ENCODE measurements around the gene ARHGAP27.

The ARHGAP27 gene

GRCh38 chr17:45430738-45431530 is 1.7 kb downstream of the ARHGAP27 start:
- in situ Hi-C loops (cut with HindIII; ENCODE audit: low pct_ligation_motif_present, low sequenced_read_pairs) = no loop called here
- no peak for DNase-seq
- Histone ChIP-seq H3K36me3 (replicated peaks) (no peaks in the 10 kb centered on the region), H3K4me3 (ENCODE audit: low read depth, low read length) (peak overlapping the region; percentile 50), H3K27ac (no peak overlapping the region), H3K27me3 (replicated peaks) (peaks cover 30% of the 10 kb centered on the region)
- no peak for TF ChIP-seq CTCF (IDR thresholded peaks at IDR 0.05; ENCODE audit: low read depth, low read length, missing control alignments)

GRCh38 chr17:45430006-45430737 is 2.5 kb downstream of the ARHGAP27 start:
- in situ Hi-C loops (cut with HindIII; ENCODE audit: low pct_ligation_motif_present, low sequenced_read_pairs) = no loop called here
- H3K4me3 ChIP-seq (ENCODE audit: low read depth, low read length) = peak overlapping the region; percentile 12
- peaks cover 30% of the 10 kb centered on the region for H3K27me3 ChIP-seq (replicated peaks)
- no peak for TF ChIP-seq CTCF (IDR thresholded peaks at IDR 0.05; ENCODE audit: low read depth, low read length, missing control alignments)
- H3K27ac ChIP-seq = no peak overlapping the region
- no peak for DNase-seq
- H3K36me3 ChIP-seq (replicated peaks) = no peaks in the 10 kb centered on the region

- peaks cover 30% of the 10 kb centered on the region for H3K27me3 ChIP-seq (replicated peaks)
- H3K4me3 ChIP-seq (ENCODE audit: low read depth, low read length) = no peak overlapping the region
- H3K27ac ChIP-seq = no peak overlapping the region
- in situ Hi-C loops (cut with HindIII; ENCODE audit: low pct_ligation_motif_present, low sequenced_read_pairs) = no loop called here
- H3K36me3 ChIP-seq (replicated peaks) = no peaks in the 10 kb centered on the region
- TF ChIP-seq CTCF (IDR thresholded peaks at IDR 0.05; ENCODE audit: low read depth, low read length, missing control alignments) = no peak
- no peak for DNase-seq
These were observed 3.2 kb downstream of the ARHGAP27 start for GRCh38 chr17:45429339-45430005.

DNA sequence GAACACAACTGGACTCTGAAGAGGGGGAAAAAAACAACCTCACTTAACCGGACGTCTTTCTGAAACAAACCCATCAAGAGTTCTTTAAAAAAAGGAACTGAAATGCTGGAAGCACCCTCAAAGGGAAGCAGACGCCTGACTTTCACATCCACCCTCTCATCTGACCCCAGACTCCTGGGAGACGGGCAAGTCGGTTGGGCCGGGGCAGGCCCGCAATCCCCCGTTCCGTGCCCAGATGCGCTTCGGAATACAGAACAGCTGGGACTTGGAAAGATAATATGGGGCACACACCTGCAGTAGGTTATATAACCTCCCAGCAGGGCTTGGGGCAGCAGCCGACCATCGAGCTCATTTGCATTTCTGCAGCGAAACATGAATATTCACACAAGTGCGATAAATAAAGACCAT is 3.7 kb downstream of the ARHGAP27 start:
- Histone ChIP-seq H3K36me3 (replicated peaks) (no peaks in the 10 kb centered on the region), H3K27ac (no peak overlapping the region), H3K27me3 (replicated peaks) (peaks cover 30% of the 10 kb centered on the region), H3K4me3 (ENCODE audit: low read depth, low read length) (no peak overlapping the region)
- TF ChIP-seq CTCF (IDR thresholded peaks at IDR 0.05; ENCODE audit: low read depth, low read length, missing control alignments) = no peak
- no peak for DNase-seq
- in situ Hi-C loops (cut with HindIII; ENCODE audit: low pct_ligation_motif_present, low sequenced_read_pairs) = no loop called here

DNA sequence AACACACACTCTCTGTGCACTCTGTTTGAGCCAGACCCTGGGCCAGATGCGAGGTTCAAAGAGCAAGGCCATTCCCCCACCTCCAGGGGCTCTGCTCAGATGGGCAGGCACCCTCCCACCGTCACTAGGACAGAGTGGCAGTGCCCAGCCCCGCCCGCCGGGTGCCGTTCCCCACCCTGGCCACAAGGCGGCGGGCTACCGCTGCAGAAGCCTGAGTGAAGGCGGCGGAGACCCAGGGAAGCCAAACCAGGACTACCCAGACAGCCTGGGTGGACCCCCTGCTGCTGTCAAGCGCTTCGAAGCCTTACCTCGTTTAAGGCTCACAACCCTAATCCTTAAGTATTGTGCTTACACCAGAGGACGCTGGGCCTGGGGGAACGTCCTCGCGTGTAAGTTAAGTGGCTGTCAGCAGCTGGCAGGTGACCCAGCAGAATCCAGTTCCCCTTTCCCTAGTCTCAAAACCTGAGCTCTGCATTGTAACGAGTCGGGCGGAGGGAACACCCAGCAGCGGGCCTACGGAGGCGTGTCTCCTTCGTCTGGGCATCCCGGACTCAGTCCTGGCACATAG is 4.5 kb downstream of the ARHGAP27 start:
- Histone ChIP-seq H3K4me3 (ENCODE audit: low read depth, low read length) (no peak overlapping the region), H3K27ac (no peak overlapping the region), H3K27me3 (replicated peaks) (peaks cover 30% of the 10 kb centered on the region), H3K36me3 (replicated peaks) (no peaks in the 10 kb centered on the region)
- peak; percentile 40 for DNase-seq
- in situ Hi-C loops (cut with HindIII; ENCODE audit: low pct_ligation_motif_present, low sequenced_read_pairs) = no loop called here
- peak; percentile 98 for TF ChIP-seq CTCF (IDR thresholded peaks at IDR 0.05; ENCODE audit: low read depth, low read length, missing control alignments)

All from brain microvascular endothelial cell (primary cell).